ENCODE data around the gene RENBP.

DNA sequence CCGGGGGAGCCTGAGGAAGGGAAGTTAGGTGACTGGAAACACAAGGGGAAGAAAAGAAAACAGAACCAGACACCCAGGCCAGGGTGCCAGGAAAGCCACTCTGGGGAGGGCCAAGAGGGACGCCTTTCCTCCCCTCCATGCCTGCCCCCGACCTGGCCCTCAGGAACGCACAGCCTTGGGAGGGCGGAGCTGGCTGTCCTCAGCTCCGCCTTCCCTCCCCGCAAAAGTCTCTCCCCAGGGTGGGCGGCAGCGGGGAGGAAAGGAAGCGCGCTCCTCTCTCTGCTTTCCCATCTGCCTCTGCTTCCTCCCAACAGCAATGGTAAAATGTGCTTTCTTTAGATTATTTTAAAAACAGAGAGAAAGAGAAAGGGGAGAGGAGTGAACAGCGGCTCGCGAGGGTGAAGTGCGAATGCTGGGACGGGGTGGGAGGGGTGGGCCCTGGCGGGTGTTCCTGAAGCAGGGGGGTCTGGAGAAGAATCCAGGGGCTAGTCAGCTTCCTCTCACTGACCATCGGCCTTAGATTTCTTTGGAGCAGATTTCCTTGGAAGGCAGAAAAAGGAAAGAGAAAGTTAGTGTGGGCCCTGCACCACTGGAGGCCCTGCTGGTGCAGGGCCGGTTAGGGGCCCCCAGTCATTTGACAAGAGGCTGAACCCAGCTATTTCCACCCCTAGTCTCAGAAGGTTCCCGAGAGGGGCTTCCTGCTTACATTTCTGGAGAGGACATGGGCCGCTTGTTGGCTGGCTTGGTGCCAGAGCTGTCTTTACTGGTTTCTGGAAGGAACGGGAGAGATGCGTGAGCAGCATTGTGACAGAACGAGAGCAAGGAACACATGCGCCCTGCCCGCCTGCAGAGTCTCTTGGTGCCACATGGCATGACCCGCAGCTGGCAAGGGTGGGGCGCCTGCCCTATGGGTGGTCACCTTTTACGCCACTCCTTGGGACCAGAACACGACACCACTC is 4.7 kb upstream of the RENBP start:
- no peak for TF ChIP-seq CTCF (IDR thresholded peaks at IDR 0.05)
- TF ChIP-seq POLR2A (IDR thresholded peaks at IDR 0.05) = no peak
